Calu3 (cell line): ENCODE results near the gene SCAMP4. TPM values are rescaled to one million over a fixed set of nuclear protein-coding genes. Genes with fewer than 3 reads are reported as not detected.

ENCODE experiments used
- BruUV-seq: library from RNA; stranded (reverse); fragments of 400-500 nt; replicated peaks from 2 replicates; lab custom pipeline; 2021; lab: Mats Ljungman, UMichigan
- CTCF ChIA-PET: fragments of 300-600 bp; sonication (Branson Sonifier 250); formaldehyde crosslinking; loops from one replicate; lab custom pipeline; 2022; ENCODE audit warnings: antibody characterized with exemption; lab: Charles Lee
- DNase-seq: peaks from one replicate; pipeline ENCODE4 v3.0.0; 2022
- H3K27ac Mint-ChIP-seq: one replicate; pipeline ENCODE4 v1.8.0; 2022; ENCODE audit warnings: mixed read lengths; ENCODE audit not compliant: unreplicated experiment
- H3K27me3 Mint-ChIP-seq: one replicate; pipeline ENCODE4 v1.8.0; 2022; ENCODE audit warnings: mixed read lengths; ENCODE audit not compliant: unreplicated experiment
- H3K36me3 Mint-ChIP-seq: one replicate; pipeline ENCODE4 v1.8.0; 2022; ENCODE audit warnings: mild to moderate bottlenecking, moderate library complexity, mixed read lengths; ENCODE audit not compliant: insufficient read depth, unreplicated experiment
- H3K4me1 Mint-ChIP-seq: one replicate; pipeline ENCODE4 v1.8.0; 2022; ENCODE audit warnings: mild to moderate bottlenecking, low read depth, mixed read lengths; ENCODE audit not compliant: unreplicated experiment
- H3K4me3 Mint-ChIP-seq: one replicate; pipeline ENCODE4 v1.8.0; 2022; ENCODE audit warnings: mild to moderate bottlenecking, low read depth, moderate library complexity, mixed read lengths; ENCODE audit not compliant: unreplicated experiment
- H3K9me3 Mint-ChIP-seq: one replicate; pipeline ENCODE4 v1.8.0; 2022; ENCODE audit warnings: low read depth, mixed read lengths; ENCODE audit not compliant: unreplicated experiment
- intact Hi-C: fragments of 100-400 bp; cut with micrococcal nuclease; formaldehyde crosslinking; loops from one replicate; pipeline ENCODE4 v1.10.0; 2022; ENCODE audit not compliant: unreplicated experiment
- total RNA-seq: library from RNA; stranded (reverse); gene quantifications from 2 replicates; pipeline ENCODE4 v1.2.3, GENCODE V29; 2022
- TF ChIP-seq, protein P1 (sequence below): fragments of 200-600 bp; IDR thresholded peaks from one replicate; pipeline ENCODE4 v1.8.0; 2022; ENCODE audit warnings: antibody characterized with exemption; ENCODE audit not compliant: unreplicated experiment

SCAMP4 gene
- total RNA-seq, 1 experiment from 2014 or later, result 64.2 TPM

DNA sequence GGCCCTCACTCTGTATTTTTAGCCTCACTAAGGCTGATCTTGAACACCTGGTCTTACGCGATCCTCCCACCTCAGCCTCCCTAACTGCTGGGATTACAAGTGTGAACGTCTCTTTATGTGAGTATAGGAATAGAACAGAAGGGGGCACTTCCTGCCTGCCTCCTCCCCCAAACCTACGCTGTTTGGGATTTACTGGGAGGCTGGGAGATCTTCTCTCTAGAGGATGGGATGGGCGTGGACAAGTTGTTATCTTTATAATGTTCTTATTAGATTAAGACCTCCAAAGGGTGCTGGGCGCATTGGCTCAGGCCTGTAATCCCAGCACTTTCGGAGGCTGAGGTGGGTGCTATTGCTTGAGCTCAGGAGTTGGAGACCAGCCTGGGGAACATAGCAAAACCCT, 32.9 kb downstream of the SCAMP4 start:
- Mint-ChIP-seq H3K9me3 (peaks cover 2% of the 10 kb centered on the region), H3K4me1 (peaks cover 15% of the 10 kb centered on the region), H3K27me3 (peaks cover 14% of the 10 kb centered on the region), H3K27ac (no peak overlapping the region), H3K4me3 (no peak overlapping the region), H3K36me3 (peaks cover 36% of the 10 kb centered on the region)
- TF ChIP-seq, protein P1, sequence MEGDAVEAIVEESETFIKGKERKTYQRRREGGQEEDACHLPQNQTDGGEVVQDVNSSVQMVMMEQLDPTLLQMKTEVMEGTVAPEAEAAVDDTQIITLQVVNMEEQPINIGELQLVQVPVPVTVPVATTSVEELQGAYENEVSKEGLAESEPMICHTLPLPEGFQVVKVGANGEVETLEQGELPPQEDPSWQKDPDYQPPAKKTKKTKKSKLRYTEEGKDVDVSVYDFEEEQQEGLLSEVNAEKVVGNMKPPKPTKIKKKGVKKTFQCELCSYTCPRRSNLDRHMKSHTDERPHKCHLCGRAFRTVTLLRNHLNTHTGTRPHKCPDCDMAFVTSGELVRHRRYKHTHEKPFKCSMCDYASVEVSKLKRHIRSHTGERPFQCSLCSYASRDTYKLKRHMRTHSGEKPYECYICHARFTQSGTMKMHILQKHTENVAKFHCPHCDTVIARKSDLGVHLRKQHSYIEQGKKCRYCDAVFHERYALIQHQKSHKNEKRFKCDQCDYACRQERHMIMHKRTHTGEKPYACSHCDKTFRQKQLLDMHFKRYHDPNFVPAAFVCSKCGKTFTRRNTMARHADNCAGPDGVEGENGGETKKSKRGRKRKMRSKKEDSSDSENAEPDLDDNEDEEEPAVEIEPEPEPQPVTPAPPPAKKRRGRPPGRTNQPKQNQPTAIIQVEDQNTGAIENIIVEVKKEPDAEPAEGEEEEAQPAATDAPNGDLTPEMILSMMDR, result no peak
- intact Hi-C loops, result no loop called here
- CTCF ChIA-PET, result no interaction called here
- DNase-seq, result no peak
- no TSS peak for BruUV-seq

DNA sequence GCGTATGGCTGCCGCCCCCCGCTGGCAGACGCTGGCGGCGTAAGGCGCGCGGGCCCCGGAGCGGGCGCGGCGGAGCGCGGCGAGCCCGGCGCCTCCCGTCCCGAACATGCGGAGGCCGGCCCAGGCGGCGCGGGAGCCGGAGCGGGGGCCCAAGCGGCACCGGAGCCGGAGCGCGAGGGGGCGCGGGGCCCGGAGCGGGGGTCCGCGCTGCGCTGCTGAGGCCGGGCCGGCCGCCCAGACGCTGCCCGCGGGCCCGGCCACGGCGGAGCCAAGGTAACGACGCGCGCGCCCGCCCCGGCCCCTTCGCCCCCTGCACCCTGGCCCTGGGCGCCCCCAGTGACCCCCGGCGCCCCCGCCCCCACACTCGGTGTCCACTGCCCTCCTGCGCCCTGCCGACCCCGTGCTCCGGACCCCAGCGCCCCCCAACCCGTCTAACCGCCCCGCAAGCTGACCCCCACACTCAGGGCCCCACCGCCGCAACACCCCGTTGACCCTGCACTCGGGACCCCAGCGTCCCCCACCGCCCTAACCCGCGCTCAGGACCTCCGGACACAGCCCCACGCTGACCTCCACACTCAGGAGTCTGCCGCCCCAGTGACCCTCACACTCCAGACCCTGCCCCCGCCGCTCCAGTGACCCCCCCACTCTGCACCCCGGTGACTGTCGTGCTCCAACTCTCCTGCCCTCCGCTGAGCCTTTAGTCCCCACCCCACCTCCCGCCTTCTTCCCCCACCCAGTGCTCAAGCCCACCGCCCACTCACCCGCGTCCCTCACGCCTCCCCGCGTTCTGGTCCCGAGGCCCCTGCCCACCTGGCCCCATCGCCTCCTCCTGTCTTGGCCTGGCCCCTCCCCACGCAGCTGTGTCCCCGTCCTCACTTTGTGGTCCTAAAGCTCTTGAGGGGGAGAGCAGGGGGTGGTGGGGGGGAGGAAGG, 36.2 kb downstream of the SCAMP4 start, which contains the start of gene CSNK1G2:
TSS of gene CSNK1G2 (plus strand) at position 27 of the 932 bp plus-strand sequence. CDS start 28,601 bp downstream, outside the sequence.
- no TSS peak for BruUV-seq
- intact Hi-C loops, result no loop called here
- CTCF ChIA-PET, result no interaction called here
- Mint-ChIP-seq H3K27ac (peak within 1 kb of the TSS; percentile 64), H3K36me3 (peaks cover 34% of the 10 kb centered on the region), H3K9me3 (no peaks in the 10 kb centered on the region), H3K4me1 (peaks cover 5% of the 10 kb centered on the region), H3K27me3 (peaks cover 6% of the 10 kb centered on the region), H3K4me3 (peak within 1 kb of the TSS; percentile 79)
- TF ChIP-seq, protein P1, result no peak
- DNase-seq, result no peak

DNA sequence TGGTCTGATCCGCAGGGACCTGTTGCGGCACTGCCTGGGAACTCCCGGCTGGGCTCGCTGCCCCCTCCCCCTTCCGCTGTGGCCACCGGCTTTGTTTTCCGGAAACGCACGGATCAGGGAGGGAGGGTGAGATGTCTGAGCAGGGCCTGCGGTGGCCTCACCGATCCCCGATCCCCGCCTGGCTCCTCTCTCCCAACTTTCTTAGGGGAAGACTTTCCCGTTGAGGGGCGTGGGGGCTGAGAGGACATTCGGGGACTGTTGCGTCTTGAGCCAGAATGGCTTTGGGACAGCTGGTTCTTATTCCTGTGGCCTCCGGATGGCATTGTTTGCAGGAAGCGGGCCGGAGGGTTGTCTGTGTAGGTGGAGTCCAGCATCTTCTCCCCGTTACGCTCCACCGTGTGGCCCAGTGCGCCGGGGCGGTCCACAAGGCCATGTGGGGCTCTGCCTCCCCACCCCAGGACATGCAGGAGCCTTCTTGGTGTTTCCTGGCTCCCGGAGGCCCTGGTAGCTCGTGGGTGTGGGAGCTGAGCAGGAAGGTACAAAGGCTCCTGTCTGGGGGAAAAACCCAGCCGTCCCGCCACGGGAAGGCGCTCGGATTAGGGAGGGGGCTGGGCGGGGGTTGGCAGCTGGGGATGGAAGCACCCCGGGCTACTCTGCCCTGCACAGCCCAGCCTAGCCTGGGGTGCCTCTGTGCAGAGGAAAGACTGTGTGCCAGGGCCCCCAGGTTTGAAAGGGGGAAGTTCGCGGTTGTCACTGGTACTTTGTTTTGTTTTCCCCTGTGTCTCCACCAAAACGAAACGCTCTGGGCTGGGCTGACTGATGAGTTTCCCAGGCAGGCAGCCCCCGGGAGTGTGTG, 37.1 kb downstream of the SCAMP4 start:
- Mint-ChIP-seq H3K4me1 (no peaks in the 10 kb centered on the region), H3K9me3 (no peaks in the 10 kb centered on the region), H3K27me3 (no peaks in the 10 kb centered on the region), H3K4me3 (peak overlapping the region; percentile 79), H3K36me3 (peaks cover 36% of the 10 kb centered on the region), H3K27ac (peak overlapping the region; percentile 44)
- BruUV-seq, result TSS peak; percentile 62
- TF ChIP-seq, protein P1, result no peak
- CTCF ChIA-PET, result interaction anchor here (0.6 to 0.7 kb wide), 2 partner anchors 10 to 30 kb away, joined by 3 read pairs; no protein-coding TSS in a partner anchor
- intact Hi-C loops, result no loop called here
- DNase-seq, result peak; percentile 75

DNA sequence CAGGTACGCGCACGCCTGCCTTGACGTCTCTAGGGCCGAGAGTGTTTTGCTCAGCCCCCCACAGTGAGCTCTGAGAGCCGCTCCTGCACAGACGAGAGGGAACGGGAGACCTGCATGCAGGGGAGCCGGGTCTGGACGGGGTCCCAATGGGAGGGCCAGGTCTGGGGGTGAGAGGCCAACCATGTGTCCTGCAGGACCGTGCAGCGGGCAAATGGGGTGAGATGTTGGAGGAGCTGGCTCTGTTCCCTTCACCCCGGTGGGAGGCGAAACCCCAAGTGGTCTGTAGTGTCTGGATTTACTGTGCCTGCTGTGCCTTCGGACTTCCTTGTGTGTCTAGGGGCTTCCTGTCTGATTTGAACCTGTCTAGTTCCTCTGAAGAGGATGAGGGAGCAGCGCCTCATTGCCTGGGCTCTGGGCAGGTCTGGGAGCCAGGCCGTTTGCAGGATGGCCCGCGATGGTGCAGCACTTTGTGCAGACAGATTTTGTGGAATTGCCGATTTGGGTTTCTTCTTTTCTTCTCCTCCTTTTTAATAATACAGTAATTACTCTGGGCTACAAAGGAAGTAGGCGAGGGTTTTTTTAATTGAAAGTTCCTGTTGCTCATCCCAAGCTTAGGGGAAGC, 37.8 kb downstream of the SCAMP4 start:
- intact Hi-C loops, result no loop called here
- DNase-seq, result no peak
- TF ChIP-seq, protein P1, result no peak
- H3K4me1 Mint-ChIP-seq, result no peaks in the 10 kb centered on the region
- no peaks in the 10 kb centered on the region for H3K27me3 Mint-ChIP-seq
- peak overlapping the region; percentile 79 for H3K4me3 Mint-ChIP-seq
- CTCF ChIA-PET, result interaction anchor here (0.7 kb wide), 1 partner anchor 10 kb away, joined by 3 read pairs; no protein-coding TSS in a partner anchor
- no TSS peak for BruUV-seq
- H3K9me3 Mint-ChIP-seq, result no peaks in the 10 kb centered on the region
- no peak overlapping the region for H3K27ac Mint-ChIP-seq
- peaks cover 39% of the 10 kb centered on the region for H3K36me3 Mint-ChIP-seq
